GM12892 (cell line): ENCODE results near the gene AP2A2.
"Not testable (repeated sequence)": the region's sequence is repeated elsewhere in the genome, so short reads cannot be mapped to it uniquely, and the experiment has no call there.

ENCODE experiments used
- DNase-seq: peaks from one replicate; pipeline ENCODE4 v3.0.0; 2011; ENCODE audit not compliant: insufficient read length
- FAIRE-seq: peaks from 2 replicates; lab custom pipeline; 2011; peaks lifted over from hg19 to GRCh38; lab: Jason Lieb, UNC
- POLR2A ChIP-seq: IDR thresholded peaks from 2 replicates; pipeline ENCODE4 v1.6.1; 2011; ENCODE audit warnings: low read depth, low read length, control low read depth
- POLR2AphosphoS5 ChIP-seq: IDR thresholded peaks from 2 replicates; pipeline ENCODE4 v1.6.1; 2011; ENCODE audit warnings: low read depth, low read length, control low read depth
- TAF1 ChIP-seq: IDR thresholded peaks from 2 replicates; pipeline ENCODE4 v1.6.1; 2011; ENCODE audit warnings: low read depth, mild to moderate bottlenecking, control low read depth, low read length, borderline replicate concordance

The AP2A2 gene

DNA sequence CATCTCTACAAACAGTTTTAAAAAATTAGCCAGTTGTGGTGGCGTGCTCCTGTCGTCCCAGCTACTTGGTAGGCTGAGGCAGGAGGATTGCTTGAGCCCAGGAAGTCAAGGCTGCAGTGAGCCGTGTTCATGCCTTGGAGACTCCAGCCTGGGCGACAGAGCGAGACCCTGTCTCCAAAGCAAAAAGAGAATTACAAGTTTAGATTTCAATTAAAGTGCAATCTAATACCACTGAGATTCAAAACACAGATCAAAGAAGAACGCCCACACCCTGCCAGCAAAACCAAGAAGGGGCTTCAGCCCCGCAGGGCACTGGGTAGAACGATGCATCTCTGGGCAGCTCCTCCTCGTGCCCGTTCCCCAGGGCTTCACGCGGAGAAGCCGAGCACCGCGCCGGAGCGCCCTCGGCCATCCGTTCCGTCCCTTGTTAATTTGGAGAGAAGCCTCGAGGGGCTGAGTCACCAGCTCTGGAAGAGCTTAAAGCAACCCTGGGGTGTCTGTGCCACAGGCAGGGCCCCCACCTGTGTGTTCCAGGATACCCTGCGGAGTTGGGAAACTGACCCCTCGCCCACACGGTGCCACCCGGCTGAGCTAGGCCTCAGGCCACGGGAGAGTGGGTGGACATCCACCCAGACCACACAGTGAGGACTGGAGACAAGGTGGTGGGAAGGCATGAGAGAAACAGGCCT lies 47.0 kb downstream of the AP2A2 start:
- no peak for DNase-seq
- TF ChIP-seq POLR2A: no peak
- no peak for TF ChIP-seq TAF1
- TF ChIP-seq POLR2AphosphoS5: no peak
- FAIRE-seq: no peak

DNA sequence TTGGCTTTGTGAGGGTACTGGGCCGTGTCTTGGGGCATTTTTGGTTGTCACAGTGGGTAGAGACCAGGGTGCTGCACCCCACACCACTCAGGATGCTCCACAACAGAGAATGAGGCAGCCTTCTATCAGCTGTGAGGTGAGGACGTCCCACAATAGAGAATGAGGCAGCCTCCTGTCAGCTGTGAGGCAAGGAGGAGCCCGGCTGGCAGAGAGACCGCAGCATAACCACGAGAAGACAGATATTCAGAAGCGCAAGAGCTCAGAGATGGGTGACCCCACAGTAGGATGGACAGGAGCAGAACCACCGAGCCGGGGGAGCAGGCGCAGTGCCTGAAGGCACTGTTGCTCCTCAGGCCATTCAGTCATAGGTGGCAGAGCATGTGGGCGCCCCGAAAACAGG lies 47.6 kb downstream of the AP2A2 start:
- TF ChIP-seq POLR2A (no peak), POLR2AphosphoS5 (no peak), TAF1 (no peak)
- no peak for DNase-seq
- no peak for FAIRE-seq

DNA sequence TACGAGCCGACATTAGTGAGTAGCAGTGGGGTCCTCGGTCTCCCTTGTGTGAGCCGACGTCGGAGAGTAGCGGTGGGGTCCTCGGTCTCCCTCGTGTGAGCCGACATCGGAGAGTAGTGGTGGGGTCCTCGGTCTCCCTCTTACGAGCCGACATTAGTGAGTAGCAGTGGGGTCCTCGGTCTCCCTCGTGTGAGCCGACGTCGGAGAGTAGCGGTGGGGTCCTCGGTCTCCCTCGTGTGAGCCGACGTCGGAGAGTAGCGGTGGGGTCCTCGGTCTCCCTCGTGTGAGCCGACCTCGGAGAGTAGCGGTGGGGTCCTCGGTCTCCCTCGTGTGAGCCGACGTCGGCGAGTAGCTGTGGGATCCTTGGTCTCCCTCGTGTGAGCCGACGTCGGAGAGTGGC lies 49.7 kb downstream of the AP2A2 start:
- FAIRE-seq, DNase-seq: not testable (repeated sequence)

DNA sequence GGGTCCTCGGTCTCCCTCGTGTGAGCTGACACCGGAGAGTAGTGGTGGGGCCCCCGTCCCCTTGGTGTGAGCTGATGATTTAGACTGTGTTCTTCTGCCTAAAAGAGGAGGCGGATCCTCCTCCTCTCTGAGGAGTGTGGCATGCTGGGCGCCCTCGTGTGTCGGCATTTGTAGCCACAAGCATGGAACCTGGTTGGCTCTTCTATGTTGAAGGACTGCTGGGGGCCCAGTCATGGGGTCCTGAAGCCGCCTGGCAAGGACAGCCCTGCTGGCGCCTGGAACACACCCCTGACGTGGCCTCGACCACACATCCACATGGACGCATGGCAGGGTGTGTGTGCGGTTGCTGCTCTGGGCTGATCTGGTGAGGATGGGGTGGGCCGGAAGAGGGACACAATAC lies 50.2 kb downstream of the AP2A2 start:
- DNase-seq: no peak
- TF ChIP-seq POLR2AphosphoS5 (no peak), POLR2A (no peak), TAF1 (no peak)
- no peak for FAIRE-seq

DNA sequence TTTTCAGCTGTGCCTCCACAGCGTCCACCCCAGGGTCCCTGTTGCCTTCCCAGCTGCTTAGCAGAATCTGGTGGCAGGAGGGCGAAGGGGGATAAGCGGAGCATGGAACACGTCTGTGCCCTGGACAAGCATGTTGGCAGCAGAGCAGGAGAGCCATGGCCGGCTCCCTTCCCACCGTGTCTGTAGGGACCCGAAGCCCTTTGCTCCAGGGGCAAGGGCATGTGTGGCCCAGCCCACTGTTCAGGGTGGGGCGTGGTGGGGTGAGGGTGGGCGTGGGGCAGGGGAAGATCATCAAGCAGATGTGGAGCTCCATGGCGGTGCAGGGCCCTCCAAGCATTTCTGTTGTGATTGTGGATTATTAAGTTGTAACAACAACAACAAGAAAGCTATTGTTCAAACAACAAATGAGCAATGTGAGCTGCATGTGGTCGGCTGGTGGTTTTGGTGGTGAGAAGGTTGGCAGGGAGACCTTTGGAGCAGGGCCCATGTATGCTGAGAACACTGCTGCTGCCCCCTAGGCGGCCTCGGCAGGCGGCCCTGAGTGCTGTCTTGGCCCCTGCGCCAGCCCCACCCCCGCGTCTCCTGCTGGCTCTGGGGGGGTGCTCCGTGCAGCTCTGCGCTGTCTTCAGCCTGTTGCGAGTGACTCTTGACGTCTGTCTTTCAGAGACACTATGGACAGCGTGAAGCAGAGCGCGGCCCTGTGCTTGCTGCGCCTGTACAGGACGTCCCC lies 50.9 kb downstream of the AP2A2 start:
- DNase-seq (no peak), FAIRE-seq (no peak)
- no peak for TF ChIP-seq TAF1
- no peak for TF ChIP-seq POLR2AphosphoS5
- no peak for TF ChIP-seq POLR2A

DNA sequence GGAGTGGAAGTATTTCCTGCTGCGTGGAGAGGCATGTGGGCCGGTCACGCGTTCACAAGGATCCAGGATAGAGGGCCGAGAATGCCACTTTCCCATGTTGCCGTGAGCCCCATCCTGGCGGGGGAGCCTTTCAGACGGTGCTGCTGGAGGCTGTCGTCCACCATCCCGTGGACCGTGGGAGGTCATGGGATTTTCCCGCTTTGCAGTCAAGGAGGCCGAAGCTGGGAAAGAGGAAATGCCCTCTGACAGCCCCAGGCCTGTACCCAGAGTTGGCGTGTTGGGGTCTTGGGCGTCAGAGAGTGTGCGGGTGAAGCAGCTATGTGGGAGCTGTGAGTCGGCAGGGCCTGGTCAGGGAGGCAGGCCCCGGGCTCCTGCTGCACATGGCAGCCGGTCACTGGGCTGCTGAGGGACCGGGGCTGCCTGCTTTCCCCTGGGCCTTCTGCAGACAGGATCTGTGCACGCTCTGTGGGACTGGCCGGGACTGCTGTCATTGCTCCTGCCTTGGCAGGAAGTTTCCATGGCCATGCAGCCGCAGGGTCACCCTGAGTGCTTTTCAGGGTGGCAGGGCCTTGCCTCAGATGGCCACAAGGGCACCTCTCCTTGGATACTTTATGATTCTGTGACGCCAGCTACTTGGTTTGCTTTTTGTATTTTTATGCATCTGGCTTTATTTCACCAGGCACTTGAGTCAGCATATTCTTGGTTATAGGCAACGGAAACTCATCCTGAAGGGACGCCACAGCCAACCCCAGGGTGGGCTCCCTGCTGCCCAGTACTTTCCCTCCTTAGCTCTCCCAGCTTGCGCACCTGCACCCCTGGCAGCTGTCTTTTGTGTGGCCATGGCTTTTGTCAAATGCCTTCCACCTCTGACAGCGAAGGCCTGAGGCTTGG lies 52.4 kb downstream of the AP2A2 start:
- TF ChIP-seq POLR2A: no peak
- TF ChIP-seq POLR2AphosphoS5: no peak
- TF ChIP-seq TAF1: no peak
- FAIRE-seq: no peak

DNA sequence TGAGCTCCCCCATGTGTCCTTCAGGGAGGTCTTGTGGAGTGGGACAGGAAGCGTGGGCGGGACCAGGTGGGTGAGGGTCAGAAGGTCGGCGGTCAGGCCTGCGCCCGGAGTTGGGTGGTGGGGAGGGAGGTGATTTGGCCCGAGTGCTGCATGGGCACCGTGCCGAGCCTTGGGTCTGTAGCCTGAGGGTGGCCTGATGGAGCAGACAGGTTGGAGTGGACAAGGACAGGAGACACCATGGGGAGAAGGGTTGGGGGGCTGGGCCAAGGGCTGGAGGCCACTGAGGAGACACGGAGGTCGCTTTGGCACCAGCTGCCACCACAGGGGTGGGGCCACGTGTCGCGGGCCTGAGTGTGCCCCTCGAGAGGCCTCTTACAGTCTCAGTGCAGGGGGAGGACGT lies 53.1 kb downstream of the AP2A2 start:
- no peak for DNase-seq
- no peak for FAIRE-seq
- TF ChIP-seq POLR2AphosphoS5 (no peak), TAF1 (no peak), POLR2A (no peak)

More for the DNA sequence above, 52.4 kb downstream of the AP2A2 start:
- no peak for DNase-seq

DNA sequence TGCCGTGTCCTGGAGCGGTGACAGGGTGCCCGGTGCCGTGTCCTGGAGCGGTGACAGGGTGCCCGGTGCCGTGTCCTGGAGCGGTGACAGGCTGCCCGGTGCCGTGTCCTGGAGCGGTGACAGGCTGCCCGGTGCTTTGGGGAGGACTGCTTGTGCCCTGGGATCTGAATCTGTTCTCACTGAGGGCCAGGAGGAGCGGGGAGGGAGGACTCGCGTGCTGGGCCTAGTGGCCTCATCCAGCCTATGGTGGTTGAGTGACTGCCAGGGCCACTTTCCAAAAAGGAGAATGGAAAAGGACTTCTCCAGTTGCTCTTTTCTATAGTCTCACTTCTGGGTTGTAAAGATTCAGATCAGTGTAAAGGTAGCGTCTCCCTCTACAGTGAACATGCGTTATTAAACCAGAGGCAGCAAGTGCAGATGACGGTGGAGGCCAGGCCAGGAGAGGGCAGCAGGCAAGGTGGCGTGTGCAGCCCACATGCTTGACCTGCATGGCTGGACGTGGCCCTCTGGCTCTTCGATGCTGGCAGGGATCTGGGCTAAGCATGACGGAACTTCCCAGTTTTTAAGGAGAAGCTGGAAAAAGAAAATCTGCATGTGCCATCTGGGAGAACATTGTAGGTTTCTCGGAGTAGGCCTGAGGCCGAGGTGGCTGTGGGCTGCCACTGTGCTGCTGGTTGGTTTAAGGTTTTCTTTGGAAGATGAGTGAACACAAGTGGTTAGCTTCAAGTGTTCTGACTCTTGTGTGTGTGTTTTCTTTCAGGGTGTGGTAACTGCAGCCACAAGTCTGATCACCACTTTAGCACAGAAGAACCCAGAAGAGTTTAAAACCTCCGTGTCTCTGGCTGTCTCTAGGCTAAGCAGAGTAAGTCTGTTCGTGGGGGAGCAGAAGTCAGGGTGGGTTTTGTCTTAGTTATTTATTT lies 55.0 kb downstream of the AP2A2 start:
- DNase-seq (no peak), FAIRE-seq (no peak)
- TF ChIP-seq TAF1: no peak
- no peak for TF ChIP-seq POLR2AphosphoS5
- no peak for TF ChIP-seq POLR2A

DNA sequence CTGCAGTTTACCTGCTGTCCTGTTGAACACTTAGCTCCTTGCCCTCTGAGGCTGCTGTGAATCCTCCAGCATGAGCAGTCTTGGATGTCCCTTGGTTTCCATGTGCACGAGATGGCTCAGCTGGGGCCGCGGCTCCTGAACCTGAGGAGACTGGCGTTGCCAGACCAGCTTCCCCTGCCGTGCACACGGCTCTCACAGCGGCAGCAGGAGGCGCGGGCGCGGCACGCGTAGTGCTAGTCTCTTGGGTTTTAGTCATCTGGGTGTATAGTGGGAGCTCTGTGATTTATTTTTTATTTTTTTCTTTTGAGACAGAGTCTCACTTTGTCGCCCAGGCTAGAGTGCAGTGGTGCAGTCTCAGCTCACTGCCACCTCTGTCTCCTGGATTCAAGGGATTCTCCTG lies 56.1 kb downstream of the AP2A2 start:
- TF ChIP-seq TAF1 (no peak), POLR2AphosphoS5 (no peak), POLR2A (no peak)
- FAIRE-seq: no peak

DNA sequence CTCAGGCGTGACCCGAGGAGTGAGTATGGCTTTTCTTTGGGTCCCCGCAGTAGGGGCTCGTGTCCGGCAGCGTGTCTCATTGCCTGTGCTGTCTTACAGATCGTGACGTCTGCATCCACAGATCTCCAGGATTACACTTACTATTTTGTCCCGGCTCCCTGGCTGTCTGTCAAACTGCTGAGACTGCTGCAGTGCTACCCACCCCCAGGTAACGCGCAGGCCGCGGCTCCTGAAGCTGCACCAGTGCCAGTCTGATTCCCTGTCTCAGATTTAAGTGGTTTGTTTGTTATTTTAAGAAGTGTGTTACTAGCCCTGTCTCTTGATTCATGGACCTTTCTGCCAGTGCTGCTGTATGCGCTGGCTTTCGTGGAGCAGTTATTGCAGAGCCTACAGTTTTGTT lies 58.9 kb downstream of the AP2A2 start:
- FAIRE-seq (no peak), DNase-seq (no peak)
- TF ChIP-seq TAF1: no peak
- TF ChIP-seq POLR2A: no peak
- TF ChIP-seq POLR2AphosphoS5: no peak

More for the DNA sequence above, 56.1 kb downstream of the AP2A2 start:
- DNase-seq: no peak
